HG03108 (cell line): Measurements from ENCODE around the gene COX6B2.

Experiments used
- ATAC-seq: cut with Tn5 transposase; IDR thresholded peaks from one replicate; pipeline ENCODE4 v1.9.1; 2021; ENCODE audit warnings: moderate library complexity; ENCODE audit not compliant: unreplicated experiment

The COX6B2 gene

GRCh38 chr19:55383279-55384130 lies 29.0 kb upstream of the COX6B2 start:
- no peak for ATAC-seq

GRCh38 chr19:55382522-55383054 lies 28.1 kb upstream of the COX6B2 start:
- no peak for ATAC-seq

- no peak for ATAC-seq
Measured at GRCh38 chr19:55382013-55382412, 27.5 kb upstream of the COX6B2 start.

GRCh38 chr19:55379174-55379573 lies 24.7 kb upstream of the COX6B2 start:
- ATAC-seq, result no peak

- no peak for ATAC-seq
Measured at GRCh38 chr19:55377356-55378131, 23.0 kb upstream of the COX6B2 start.

GRCh38 chr19:55376241-55376933 lies 21.9 kb upstream of the COX6B2 start, which contains the start of gene TMEM190:
Gene TMEM190 (plus strand): TSS chr19:55376826. CDS start chr19:55376854, 28 bp downstream.
- ATAC-seq, result no peak

GRCh38 chr19:55373993-55374757 lies 19.7 kb upstream of the COX6B2 start:
- no peak for ATAC-seq

GRCh38 chr19:55373306-55373992 lies 18.9 kb upstream of the COX6B2 start:
- ATAC-seq, result no peak

GRCh38 chr19:55372316-55373081 lies 18.0 kb upstream of the COX6B2 start:
- no peak for ATAC-seq

GRCh38 chr19:55370305-55370988 lies 15.9 kb upstream of the COX6B2 start, which contains the start of gene IL11:
Gene IL11 (minus strand): TSS chr19:55370463. CDS start chr19:55370310, 153 bp downstream.
- no peak for ATAC-seq

GRCh38 chr19:55369653-55370304 lies 15.3 kb upstream of the COX6B2 start:
- ATAC-seq, result no peak

- no peak for ATAC-seq
Measured at GRCh38 chr19:55368701-55369563, 14.4 kb upstream of the COX6B2 start.

GRCh38 chr19:55368106-55368505 lies 13.6 kb upstream of the COX6B2 start:
- no peak for ATAC-seq

GRCh38 chr19:55366790-55367189 lies 12.3 kb upstream of the COX6B2 start:
- ATAC-seq, result no peak

GRCh38 chr19:55365964-55366363 lies 11.4 kb upstream of the COX6B2 start:
- ATAC-seq, result no peak

GRCh38 chr19:55365245-55365644 lies 10.7 kb upstream of the COX6B2 start:
- no peak for ATAC-seq
